ENCODE data around the gene NEDD8.
"Not testable (repeated sequence)": the region's sequence is repeated elsewhere in the genome, so short reads cannot be mapped to it uniquely, and the experiment has no call there.

NEDD8 gene

GRCh38 chr14:24228902-24229301, 3.3 kb downstream of the NEDD8 start:
- in situ Hi-C loops (cut with MboI; ENCODE audit: low sequenced_read_pairs) = no loop called here

DNA sequence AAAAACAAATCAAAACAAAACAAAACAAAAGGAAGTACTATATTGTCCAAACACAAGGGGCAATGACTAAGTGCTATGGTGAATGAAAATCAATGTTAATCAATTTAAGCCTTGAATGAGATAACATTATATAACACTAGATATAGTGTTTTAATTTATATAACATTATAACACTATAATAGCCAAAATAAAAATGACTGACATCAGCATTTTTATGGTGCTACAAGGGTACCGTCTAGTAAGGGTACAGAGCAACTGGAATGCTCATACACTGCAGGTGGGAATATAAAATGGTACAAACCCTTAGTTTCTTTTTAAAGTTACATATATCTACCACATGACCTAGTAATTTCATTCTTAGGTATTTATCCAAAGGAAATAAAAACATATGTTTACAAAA, 5.7 kb downstream of the NEDD8 start:
- in situ Hi-C loops (cut with MboI; ENCODE audit: low sequenced_read_pairs) = no loop called here

- in situ Hi-C loops (cut with MboI; ENCODE audit: low sequenced_read_pairs) = no loop called here
Observed at GRCh38 chr14:24224618-24225071, 7.5 kb downstream of the NEDD8 start.

- in situ Hi-C loops (cut with MboI; ENCODE audit: low sequenced_read_pairs) = not testable (repeated sequence)
Observed at GRCh38 chr14:24222987-24223386, 9.2 kb downstream of the NEDD8 start.

DNA sequence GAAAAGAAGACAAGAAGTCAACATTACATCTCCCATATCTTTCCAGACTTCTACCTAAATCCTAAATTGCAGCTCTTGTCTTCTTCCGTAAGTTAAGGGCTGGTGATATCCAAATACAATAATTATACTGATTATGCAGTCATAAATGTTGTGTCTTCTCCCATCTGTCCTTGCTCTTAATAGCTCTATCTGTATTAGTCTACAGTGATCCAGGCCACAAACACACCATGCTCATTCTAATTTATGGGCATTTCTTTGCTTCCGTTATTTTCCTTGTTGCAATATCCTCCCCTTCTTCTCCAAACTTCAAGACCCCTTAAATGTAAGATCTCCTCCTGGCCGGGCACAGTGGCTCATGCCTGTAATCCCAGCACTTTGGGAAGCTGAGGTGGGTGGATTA, 12.6 kb downstream of the NEDD8 start:
- in situ Hi-C loops (cut with MboI; ENCODE audit: low sequenced_read_pairs) = no loop called here

GRCh38 chr14:24219080-24219479, 13.1 kb downstream of the NEDD8 start:
- in situ Hi-C loops (cut with MboI; ENCODE audit: low sequenced_read_pairs) = no loop called here

- in situ Hi-C loops (cut with MboI; ENCODE audit: low sequenced_read_pairs) = not testable (repeated sequence)
Observed at GRCh38 chr14:24216876-24217275, 15.3 kb downstream of the NEDD8 start.

GRCh38 chr14:24216345-24216699, 15.8 kb downstream of the NEDD8 start:
- in situ Hi-C loops (cut with MboI; ENCODE audit: low sequenced_read_pairs) = no loop called here

DNA sequence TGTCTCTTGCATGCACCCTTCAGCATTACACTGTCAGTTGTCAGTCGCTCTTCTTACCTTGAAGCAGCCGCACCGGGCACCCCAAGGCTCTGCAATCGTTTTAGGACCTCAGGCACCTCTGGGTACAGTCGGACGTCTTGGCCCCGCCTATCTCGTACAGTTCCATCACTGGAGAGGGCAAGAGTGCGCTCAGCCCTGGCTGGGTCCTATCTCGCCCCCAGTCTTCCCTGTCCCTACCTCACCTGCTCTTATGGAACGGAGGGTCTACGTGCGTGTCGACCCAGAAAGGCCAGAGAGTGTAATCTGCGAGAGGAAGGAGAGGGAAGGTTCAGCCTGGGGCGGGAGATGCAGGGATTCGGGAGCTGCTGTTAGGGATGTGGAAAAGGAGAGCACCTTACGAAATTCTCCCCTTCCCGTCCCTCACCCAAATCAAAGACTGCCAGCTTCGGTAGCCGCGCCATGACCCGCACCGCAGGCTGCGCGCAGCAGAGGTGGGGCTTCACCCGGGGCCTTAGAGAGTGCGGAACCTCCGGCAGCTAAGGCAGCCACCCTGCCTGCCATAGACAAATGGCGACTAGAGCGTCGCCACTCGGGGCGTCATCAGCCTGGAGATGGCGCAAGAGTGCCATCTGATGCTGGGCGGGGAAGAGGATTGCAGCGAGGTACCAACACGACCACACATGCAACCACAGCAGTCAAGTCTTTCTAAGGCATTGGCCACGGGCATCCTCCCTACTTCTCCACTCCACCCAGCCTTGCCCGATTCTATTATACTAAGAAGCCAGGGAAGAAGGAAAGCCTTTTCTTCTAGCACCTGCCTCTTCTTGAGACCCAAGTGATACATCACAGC, 16.4 kb downstream of the NEDD8 start, which contains the start of gene MDP1:
Gene MDP1 (minus strand): TSS at position 572 of the 850 bp plus-strand sequence. CDS start 111 bp downstream, at position 461.
- in situ Hi-C loops (cut with MboI; ENCODE audit: low sequenced_read_pairs) = no loop called here

GRCh38 chr14:24213866-24214662, 18.1 kb downstream of the NEDD8 start:
- in situ Hi-C loops (cut with MboI; ENCODE audit: low sequenced_read_pairs) = no loop called here

- in situ Hi-C loops (cut with MboI; ENCODE audit: low sequenced_read_pairs) = no loop called here
Observed at GRCh38 chr14:24212924-24213865, 19.0 kb downstream of the NEDD8 start, which contains the start of gene CHMP4A. TSS of gene CHMP4A (minus strand) at chr14:24213488. CDS start at chr14:24213439, 49 bp downstream.

GRCh38 chr14:24211311-24211710, 20.9 kb downstream of the NEDD8 start:
- in situ Hi-C loops (cut with MboI; ENCODE audit: low sequenced_read_pairs) = no loop called here

GRCh38 chr14:24207625-24208024, 24.5 kb downstream of the NEDD8 start:
- in situ Hi-C loops (cut with MboI; ENCODE audit: low sequenced_read_pairs) = no loop called here

GRCh38 chr14:24207104-24207551, 25.0 kb downstream of the NEDD8 start:
- in situ Hi-C loops (cut with MboI; ENCODE audit: low sequenced_read_pairs) = no loop called here

DNA sequence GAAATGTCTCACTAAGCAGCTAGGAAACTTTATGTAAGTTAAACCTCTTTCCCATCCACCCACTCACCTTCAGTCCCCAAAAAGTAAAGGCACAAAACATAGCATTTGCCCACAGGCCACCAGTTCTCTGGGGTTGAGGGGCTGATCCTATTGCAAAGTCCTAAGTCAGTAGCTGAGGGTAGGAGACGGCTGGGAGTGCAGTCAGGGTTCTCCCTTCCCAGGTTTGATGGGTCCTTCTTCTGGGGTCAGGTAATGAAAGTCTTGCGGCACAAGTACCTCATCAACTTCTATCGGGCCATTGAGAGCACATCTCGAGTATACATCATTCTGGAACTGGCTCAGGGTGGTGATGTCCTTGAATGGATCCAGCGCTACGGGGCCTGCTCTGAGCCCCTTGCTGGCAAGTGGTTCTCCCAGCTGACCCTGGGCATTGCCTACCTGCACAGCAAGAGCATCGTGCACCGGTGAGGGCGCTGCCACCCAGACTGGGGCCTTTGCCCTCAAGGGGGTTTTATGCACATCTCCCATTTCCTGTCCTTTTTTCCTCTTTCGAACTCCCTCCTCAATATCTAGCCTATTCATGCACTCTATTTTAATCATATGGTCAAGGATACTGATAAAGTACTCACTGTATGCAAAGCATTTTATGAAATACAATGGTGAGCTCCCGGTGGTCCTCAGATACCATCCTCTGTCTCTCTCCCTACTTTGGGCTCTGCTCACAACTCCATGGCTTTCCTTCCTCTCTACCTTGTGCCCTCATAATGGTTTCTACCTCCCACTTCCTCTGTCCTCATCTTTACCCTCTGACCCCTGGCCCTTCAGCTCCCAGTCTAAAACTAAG, 25.7 kb downstream of the NEDD8 start:
- in situ Hi-C loops (cut with MboI; ENCODE audit: low sequenced_read_pairs) = no loop called here

- in situ Hi-C loops (cut with MboI; ENCODE audit: low sequenced_read_pairs) = no loop called here
Observed at GRCh38 chr14:24204163-24205146, 27.7 kb downstream of the NEDD8 start.

DNA sequence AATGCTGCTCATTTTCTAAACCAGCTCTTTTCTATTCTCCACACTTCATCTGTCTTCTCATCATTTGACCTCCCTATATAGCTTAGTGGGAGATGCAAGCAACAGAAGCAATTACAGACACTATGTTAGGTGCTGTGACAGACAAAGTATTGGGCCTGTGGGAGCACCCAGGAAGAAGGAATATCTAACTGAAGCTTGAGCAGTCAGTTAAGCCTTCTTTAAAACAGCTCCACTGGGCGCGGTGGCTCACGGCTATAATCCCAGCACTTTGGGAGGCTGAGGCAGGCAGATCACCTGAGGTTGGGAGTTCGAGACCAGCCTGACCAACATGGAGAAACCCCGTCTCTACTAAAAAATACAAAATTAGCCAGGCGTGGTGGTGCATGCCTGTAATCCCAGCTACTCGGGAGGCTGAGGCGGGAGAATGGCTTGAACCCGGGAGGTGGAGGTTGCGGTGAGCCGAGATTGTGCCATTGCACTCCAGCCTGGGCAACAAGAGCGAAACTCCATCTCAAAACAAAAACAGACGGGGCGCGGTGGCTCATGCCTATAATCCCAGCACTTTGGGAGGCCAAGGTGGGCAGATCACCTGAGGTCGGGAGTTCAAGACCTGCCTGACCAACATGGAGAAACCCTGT, 28.8 kb downstream of the NEDD8 start:
- in situ Hi-C loops (cut with MboI; ENCODE audit: low sequenced_read_pairs) = not testable (repeated sequence)

DNA sequence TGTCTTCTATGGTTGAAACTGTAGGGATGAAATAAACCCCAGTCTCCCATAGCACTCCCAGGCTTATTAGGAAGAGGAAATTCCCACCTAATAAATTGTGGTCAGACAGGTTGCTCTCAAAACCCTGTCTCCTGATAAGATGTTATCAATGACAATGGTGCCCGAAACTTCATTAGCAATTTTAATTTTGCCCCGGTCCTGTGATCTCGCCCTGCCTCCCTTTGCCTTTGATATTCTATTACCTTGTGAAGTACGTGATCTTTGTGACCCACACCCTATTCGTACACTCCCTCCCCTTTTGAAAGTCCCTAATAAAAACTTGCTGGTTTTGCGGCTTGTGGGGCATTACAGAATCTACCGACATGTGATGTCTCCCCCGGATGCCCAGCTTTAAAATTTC, 29.6 kb downstream of the NEDD8 start:
- in situ Hi-C loops (cut with MboI; ENCODE audit: low sequenced_read_pairs) = not testable (repeated sequence)

Data from HL-60/S4 (cell line).